Measurements from ENCODE around the gene ATF7.
"Not testable (repeated sequence)": the region's sequence is repeated elsewhere in the genome, so short reads cannot be mapped to it uniquely, and the experiment has no call there.

ATF7 gene

DNA sequence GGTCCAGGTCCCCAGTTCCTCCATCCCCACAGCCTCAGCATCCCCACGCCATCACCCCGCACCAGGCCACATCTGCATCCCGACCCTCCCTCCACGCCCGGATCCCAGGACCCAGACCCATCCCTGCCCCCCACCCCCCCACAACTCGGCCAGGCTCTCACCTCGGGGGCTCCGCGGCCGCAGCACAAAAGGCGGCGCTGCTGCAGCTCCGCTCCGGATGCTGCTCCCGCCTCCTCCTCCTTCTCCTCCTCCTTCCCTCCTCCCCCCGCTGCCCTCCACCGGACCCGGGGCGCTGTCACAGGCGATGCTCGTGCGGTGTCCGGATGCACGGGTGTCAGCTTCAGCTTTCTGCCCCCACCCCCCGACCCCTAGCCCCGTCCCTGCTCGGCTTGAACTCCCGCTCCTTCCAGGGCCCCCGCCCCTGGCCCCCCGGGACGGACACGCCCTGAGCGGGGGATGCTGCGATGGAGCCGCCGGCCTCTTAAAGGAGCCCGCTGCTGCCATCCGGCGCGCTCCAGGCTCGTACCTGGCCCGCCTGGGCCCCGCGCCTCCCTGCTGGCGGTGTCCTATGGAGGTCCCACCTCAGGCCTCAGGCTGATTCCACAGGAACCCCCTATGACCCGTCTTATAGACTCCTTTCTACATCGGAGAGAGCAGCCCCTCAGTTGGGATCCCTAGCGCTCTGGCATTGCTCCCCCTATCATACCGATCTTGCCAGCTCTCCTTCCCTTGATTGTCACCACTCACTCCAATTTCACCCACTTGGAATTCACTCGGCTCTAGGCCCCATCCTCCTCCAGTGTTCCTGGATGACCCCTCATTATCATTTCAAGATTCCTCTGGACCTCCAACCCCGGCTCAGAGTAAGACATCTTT, 126.7 kb downstream of the ATF7 start, which contains the start of gene MAP3K12:
Gene MAP3K12 (minus strand): TSS at position 193 of the 876 bp plus-strand sequence. CDS start 12,067 bp downstream, outside the sequence.
- no peak for DNase-seq

DNA sequence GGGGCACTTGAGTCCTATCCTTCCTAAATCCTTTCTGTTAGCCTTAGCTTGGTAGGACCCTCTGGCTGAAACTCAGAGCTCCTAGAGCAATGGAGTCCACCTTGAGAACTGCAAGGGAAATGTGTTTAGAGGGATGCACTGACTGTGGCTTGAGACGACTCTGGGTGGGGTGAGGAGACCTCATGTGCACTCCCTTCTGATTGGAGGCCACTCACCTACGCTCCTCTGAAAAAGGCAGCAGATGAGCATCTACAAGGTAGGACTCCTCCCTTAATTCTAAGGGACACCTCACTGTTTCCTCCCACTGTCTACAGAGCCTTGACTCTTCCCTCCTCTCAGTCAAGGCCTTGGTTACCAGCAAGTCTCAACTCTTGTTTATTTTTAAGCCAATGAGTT, 127.9 kb downstream of the ATF7 start:
- DNase-seq = no peak

DNA sequence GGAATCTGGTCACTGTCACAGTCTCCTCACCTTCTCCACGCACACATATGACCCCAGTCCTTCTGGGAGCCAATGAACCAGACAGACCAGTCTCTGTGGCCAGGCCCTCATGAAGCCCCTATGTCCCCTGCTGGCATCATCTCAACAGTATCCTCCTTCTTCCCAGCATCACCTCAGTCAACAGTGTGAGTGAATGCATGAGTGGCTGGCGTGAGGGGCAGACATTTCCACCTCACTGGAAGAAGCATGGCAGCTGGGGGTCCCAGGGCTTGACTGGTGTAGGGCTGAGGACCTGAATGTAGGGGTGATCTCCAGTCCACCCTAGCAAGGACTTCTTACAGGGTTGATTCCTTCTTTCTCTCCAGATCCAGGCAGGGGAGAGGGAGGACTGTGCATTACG, 128.7 kb downstream of the ATF7 start:
- DNase-seq = no peak

DNA sequence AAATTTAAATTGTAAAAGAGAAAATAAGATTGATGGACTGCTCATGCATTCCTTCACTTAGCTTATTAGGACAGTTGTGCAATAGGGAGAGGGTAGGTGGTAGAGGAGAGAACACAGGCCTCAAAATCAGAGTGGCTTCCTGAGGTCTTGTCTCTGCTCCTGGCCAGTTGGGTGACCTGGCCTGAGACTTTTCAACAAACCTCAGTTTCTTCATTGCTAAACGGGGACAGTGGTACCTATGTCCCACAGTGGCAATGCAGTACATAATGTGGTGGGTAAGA, 129.5 kb downstream of the ATF7 start:
- DNase-seq = no peak

DNA sequence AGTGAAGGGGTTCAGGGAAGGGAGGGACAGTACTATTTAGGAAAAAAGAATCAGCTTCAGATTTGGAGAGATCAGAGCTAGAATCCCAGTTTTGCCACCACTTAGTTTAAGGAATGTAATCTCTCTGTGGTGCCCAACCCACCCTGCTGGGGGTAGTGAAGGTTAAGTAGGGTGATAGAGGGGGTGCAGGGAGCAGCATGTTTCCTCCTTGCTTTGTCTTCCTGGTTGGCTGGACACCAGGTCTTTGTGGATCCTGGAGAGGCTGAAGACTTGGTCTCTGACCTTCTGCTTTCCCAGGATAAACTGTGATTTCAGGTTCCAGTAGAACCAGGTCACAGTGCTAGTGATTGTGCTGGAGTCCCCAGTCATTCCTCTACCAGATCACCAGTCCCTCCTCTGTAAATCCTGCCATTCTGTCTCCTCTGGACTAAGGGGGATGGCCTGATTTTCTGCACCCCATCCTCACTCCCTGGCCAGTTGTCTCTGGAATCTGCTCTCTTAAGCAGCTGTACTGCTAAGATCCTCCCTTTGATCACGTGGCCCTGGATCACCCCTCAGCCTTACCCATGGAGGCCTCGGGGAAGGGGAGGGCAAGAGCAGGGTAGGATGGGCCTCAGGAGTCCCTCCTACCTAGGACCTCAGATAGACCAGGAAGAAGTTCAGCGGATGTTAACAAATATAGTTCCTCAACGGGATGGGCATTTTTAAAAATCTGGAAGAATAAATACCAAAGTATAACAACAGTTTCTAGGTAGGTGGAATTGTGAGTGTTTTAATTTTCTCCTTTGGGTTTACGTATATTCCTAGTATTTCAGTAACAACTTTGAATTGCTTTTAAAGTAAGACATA, 130.1 kb downstream of the ATF7 start:
- no peak for DNase-seq

DNA sequence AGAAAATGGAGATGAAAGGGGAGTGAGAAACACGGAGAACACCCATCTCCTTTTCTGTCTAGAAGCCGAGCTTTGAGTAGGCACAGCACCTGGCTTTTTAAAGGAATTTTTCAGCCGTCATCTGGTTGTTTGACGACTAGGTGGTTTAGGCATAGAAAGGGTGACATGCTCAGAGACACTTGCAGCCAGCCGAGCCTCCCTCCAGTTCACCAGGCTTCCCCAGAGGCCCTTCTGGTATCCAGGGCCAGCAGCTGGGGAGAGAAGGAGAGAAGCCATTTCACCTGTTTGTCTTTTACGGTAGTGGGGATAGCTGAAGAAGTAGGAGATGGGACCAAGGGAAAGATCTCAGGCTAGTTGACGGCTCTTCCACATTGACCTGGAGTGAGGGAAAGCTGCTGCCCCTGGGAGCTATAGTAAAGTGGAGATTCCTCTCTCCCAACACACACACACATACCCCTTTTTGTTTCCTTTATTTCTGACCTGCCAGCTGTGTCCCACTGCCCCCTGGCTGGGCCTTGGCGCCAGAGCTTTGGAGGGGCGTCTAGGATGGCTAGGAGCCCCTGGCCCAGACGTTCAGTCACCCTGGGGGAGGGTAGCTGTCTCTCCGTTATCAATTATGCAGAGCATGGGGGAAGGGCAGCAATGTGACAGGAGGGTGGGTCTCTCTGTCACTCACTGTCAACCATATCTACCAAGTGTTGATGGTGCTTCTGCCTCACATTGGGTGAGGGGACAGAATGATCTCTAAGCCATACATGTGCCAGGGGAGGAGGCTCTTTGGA, 132.4 kb downstream of the ATF7 start:
- DNase-seq = no peak

DNA sequence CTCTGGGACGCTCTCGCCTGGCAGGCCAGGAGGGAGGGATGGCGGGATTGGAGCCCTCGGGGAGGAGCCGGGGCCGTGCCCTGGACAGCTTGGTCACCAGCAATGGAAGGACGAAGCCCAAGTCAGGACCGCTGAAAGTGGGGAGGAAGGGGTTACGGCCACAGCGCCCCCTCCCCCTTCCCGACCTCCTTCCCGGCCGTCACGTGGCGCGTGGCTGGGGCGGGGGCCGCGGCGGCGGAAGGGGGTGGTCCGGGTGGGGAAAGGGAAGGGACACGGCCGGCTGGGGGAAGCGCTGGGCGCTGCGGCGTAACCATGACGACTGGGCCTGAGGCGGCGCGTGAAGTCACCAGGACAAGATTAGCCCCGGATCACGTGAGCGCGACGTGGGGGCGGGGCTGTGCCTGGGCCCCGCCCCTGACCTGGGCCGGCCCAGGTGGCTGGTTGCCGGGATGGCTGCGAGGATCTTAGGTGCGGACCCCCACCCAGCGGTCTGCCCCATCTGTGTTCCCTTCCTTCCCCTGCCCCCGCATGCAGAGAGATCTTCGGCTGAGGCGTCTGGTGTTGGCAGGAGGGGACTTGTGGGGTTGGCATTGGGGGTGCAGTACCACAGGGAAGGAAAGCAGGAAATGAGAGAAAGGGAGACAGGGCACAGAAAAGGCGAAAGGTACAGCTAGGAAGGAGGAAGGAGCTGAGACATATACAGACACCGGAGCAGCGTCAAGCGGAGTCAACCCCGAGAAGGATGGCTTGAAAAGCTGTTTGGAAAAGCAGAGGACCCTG, 133.2 kb downstream of the ATF7 start:
- peak; percentile 75 for DNase-seq

DNA sequence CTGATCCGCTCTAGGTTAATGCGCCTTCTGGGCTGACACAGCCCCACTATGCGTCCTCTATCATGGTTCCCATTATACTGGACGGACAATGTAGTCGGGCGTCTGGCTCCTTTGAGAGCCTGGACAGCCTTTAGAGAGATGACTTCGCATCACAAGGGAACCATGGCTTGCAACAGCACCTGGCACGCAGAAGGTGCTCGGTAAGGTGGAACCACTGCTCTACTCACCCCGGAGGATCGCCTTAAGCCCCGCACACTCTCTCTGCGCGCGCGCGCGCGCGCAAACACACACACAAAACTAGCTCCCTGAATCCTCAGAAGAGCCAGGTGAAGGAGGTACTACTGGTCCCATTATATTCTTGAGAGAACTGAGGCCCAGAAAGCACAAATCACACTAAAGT, 134.0 kb downstream of the ATF7 start:
- DNase-seq = no peak

DNA sequence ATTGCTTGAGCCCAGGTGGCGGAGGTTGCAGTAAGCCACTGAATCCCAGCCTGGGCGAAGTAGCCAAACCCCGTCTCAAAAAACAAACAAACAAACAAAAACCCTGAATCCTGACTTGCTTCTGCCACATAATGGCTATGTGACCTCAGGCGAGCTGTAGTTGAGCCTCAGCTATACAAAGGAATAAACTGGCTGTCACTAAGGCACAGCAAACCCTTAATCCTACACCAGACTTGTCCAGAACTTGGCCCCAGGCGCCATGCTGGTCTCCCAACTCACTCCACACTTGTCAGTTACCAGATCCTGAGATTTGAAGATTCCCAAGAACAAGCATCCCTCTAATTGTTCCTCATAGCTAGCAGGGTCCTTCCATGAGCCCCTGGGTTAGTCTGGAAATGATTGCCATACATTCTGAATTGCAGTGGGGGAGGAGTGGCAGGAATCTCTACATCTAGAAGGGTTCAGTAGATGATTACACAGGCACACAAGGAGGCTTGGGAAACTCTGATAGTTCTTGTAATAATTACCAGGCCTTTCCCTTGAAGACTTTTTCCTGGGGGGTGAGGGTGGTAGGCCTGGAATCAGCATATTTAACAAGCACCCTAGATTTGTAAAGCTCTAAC, 136.8 kb downstream of the ATF7 start:
- no peak for DNase-seq

DNA sequence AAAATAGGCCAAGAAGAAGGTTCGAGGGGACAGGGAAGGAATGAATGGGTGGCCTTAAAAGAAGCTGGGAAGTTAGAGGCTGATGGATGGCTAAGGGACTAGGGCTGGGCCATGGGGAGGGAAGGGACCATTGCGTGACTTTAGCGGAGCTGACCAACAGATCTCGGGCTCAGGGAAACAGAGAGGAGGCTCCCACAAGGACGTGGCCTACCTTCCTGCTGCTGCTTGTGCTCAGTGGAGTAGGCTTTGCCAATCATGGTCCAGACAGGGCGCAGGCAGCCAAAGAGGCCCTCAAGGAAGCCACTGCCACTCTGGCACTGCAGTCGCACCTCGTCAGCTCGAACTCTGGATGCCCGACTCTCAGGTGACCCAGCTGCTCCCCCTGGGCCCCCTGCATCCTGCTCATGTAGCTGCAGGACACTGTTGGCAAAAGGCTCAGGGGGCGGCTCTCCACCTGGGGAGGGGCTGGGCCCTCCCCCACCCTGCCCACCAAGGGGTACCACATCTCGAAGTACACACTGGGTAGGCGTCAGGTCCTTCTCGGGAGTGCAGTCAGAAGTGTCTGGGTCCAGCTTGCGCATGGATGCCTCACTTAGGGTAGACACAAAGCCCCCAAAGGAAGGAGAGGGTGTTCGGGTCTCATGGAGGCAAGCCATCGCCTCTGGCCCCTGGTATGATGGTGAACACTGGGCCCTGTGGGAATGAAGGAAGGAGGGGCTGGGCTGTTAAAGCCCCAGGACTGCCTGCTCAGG, 139.3 kb downstream of the ATF7 start:
- no peak for DNase-seq

DNA sequence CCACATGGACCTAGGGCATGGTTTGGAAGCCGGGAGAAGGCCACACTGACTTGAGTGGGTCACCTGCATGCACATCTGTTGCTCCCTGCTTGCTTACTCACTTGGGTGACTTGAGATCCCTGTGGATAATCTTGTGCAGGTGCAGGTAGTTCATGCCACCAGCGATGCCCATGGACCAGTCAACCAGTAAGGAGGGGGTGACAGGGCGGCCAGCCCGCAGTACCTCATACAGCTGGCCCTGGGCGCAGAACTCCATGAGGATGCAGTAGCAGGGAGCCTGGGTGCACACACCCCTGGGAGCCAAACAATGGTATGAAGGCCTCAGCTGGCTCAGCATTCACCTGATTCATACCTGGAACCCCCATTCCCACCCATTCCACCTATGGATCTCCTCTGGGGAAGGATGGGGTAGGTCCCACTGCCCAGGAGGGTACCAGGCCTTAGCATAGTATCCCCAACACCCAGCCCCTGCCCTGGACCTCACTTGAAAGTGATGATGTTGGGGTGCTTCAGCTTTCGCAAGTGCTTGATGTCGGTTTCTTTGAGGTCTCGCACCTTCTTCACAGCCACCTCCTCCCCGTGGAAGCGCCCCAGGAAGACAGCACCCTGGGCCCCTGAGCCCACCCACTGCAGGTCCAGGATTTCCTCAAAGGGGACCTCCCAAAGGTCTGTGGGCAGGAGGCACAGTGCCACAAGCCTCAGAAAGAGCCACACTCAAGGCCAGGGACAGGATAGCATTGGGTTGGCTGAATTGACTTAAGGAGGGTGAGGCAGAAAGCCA, 140.0 kb downstream of the ATF7 start:
- no peak for DNase-seq

DNA sequence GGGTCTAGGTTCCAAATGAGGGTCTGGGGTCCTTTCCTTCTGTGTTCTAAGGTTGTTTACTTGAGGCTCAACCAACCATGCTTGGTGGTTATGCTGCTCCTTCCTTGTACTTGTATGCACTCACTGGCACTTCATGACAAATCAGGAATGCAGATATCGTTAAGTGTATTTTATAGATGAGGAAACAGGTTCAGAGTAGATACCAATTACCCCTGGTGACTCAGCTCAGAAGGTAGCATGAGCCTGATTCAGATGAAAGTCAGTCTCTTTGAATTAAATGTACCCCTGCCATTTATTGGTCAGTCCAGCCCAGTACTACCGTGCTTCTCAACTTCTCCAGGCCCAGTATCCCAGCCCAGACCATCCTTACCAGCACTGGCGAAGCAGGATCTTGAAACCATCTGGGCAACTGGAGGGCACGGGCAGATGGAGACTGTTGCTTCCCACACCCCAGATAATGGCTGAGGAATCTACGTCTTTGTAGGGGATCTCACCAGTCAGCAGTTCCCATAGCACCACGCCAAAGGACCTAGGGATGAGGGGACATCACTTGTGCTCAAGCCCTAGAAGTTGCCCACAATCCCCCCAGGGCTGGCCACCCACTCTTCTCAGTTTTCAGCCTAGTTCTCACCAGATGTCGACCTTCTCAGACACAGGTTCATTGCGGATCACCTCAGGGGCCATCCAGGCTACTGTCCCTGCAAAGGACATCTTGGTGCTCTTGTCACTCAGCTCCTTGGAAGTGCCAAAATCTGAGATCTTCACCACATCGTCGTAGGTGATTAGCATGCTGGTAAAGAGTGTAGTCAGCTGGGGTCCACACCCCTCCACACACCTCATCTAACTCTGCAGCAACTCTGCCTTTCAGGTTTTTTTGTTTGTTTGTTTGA, 141.3 kb downstream of the ATF7 start:
- DNase-seq = no peak

DNA sequence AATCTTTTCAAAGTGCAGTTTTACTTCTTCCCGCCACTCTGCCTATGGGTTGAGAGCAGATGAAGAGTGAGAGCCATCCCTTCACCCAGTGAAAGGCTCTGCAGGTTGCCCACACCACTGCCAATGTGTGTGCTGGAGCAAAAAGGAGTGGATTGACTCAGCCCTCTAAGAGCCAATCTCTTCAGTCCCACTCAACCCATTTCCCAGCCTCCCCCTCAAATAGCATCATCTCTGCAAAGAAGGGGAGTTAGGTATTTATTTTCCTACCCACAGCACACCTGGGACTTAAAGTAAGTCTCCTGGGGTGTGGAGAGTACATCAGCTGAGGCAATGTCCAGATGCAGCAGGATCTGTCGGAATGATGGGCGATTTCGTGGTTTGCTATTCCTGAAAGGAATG, 142.2 kb downstream of the ATF7 start:
- DNase-seq = no peak

DNA sequence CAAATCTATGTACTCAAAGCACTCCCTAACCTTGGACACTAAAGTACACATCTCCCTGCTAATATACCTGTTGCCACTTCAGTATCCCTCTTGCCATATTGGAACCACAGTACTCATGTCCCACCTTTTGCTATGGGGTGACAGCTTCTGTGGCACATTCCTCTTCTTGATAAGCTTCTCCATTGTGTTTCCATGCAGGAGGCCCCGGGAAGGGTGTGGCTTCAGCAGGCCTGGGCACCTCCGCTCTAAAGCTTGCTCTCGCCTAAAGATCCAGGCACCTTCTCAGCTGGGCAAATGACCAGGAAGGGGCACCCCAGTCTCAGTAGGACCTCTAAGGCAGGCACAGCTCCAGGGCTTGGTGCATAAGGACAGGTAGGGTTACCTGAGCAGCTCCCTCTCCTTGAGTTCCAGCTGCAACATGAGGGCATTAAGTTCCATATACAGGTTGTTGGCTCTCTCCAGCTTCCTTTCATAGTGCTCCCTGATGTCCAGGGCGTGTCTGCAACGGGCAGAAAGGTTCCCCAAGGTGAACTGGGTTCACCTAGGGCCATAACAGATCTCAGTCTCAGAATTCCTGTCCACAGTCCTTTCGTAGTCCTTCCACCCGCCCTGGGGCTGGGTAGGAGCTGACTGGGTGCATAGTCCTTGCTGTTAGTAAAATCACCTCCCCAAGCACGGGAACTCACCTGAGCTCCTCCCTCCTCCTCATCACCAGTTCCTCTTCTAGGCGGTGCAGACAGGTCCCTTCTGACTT, 142.8 kb downstream of the ATF7 start:
- DNase-seq = no peak

DNA sequence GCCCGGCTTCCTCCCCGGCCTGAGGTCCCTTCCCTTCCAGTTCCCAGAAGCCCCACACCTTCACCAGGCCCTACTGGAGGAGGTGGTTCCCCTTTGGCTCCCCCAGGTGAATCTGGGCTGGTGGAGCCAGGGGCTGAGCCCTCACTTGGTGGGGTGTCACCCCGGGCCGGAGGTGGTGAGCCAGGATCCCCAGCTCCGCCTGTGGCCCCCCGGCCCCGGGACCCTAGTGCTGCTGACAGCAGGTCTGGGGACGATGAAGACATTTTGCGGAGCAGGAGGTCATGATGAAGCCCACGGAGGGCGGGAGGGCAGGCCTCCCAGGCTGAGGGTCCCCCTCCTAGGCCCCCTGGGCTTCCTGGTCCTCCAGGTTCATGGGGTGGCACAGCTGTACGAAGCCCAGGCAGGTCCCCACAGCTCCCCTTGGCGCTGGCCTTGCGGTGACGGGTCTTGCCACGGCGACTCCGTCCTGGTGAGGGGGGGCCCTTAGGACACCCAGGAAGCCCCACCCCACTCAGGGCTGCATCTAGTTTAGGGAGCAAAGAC, 143.5 kb downstream of the ATF7 start:
- DNase-seq = no peak

DNA sequence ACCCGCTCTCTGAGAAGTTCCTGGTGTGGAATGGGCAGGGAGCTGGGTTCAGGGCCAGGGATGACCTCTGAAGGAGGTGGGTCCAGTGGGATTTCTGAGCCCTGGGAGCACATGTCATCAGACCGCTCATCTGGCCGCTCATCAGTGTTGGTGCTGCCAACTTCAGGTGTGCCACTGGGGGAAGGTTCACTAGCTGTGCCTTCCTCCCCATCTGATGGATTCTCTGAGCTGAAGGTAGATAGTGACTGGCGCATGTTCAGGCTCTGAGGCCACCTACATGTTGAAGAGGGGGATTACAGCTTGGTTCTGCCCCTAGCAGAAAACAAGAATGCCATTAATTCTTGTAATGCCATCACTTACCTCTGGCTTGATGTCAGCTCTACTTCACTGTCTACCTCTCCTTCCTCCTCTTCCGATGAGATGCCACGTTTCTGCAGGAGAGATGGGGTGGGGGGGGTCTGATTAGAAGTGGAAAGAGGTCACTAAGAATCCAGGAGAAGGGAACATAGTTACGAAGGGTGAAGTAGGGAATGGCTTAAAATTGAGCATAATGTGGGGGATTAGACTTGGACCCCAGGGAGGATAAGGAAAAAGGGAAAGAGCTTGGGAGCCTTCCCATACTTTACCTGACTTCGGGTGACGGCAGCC, 144.1 kb downstream of the ATF7 start:
- DNase-seq = no peak

DNA sequence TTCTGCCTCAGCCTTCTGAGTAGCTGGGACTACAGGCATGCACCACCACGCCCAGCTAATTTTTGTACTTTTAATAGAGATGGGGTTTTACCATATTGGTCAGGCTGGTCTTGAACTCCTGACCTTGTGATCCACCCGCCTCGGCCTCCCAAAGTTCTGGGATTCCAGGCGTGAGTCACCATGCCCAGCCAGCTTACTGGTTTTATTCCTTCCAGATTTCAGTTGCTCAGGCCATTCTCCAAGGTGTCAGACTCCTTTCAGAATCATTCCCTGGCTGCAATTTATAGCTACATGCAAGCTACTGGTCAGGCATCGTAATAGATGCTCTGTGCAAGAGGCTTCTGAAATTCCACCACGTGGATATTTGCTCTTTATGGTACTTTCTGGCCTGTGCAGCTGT, 144.7 kb downstream of the ATF7 start:
- DNase-seq = not testable (repeated sequence)

Data from activated CD4-positive, alpha-beta T cell treated with anti-CD3 and anti-CD28 coated beads for 1 hour (primary cell).